PC-9 (cell line): ENCODE measurements around the gene CRYBB1. TPM values are rescaled to one million over a fixed set of nuclear protein-coding genes. Genes with fewer than 3 reads are reported as not detected.

Source experiments
- BruUV-seq: library from RNA; stranded (reverse); fragments of 400-500 nt; replicated peaks from 2 replicates; lab custom pipeline; 2021; lab: Mats Ljungman, UMichigan
- CTCF ChIA-PET: fragments of 300-600 bp; sonication (Branson Sonifier 250); formaldehyde crosslinking; loops from one replicate; lab custom pipeline; 2022; ENCODE audit warnings: antibody characterized with exemption; lab: Charles Lee
- POLR2A ChIA-PET: fragments of 300-600 bp; sonication (Branson Sonifier 250); formaldehyde crosslinking; loops from one replicate; lab custom pipeline; 2022; ENCODE audit warnings: antibody characterized with exemption; ENCODE audit not compliant: unreplicated experiment; lab: Charles Lee
- DNase-seq, 2 experiments: peaks; one replicate each; pipeline versions ENCODE4 v3.0.0 to v3.0.0-alpha.2; 2015 to 2022; ENCODE audit warnings: mixed read lengths in 1 of 2
- H2AFZ ChIP-seq: fragments of 200-600 bp; sonication (generic); 2 replicates; pipeline ENCODE4 v1.8.1; 2017; ENCODE audit warnings: antibody characterized with exemption
- H3F3A ChIP-seq: fragments of 200-600 bp; sonication (generic); 2 replicates; pipeline ENCODE4 v1.8.1; 2017; ENCODE audit warnings: antibody characterized with exemption, mild to moderate bottlenecking, low read depth; ENCODE audit not compliant: insufficient read depth
- H3K27ac ChIP-seq: fragments of 200-600 bp; sonication (generic); 2 replicates; pipeline ENCODE4 v1.6.1; 2016; ENCODE audit warnings: mixed run types
- H3K27me3 ChIP-seq: fragments of 200-600 bp; sonication (generic); 2 replicates; pipeline ENCODE4 v1.6.1; 2016; ENCODE audit warnings: low read depth, mixed run types; ENCODE audit not compliant: insufficient read depth
- H3K36me3 ChIP-seq: fragments of 200-600 bp; sonication (generic); 2 replicates; pipeline ENCODE4 v1.6.1; 2016; ENCODE audit warnings: low read depth, mixed run types
- H3K4me1 ChIP-seq: fragments of 200-600 bp; sonication (generic); replicated peaks from 2 replicates; pipeline ENCODE4 v1.6.1; 2016; ENCODE audit warnings: mixed run types; ENCODE audit not compliant: insufficient read depth
- H3K4me2 ChIP-seq: fragments of 200-600 bp; sonication (generic); 2 replicates; pipeline ENCODE4 v1.6.1; 2017; ENCODE audit warnings: mixed run types
- H3K4me3 ChIP-seq: fragments of 200-600 bp; sonication (generic); 2 replicates; pipeline ENCODE4 v1.6.1; 2016; ENCODE audit warnings: mixed run types
- H3K79me2 ChIP-seq: fragments of 200-600 bp; sonication (generic); 2 replicates; pipeline ENCODE4 v1.6.1; 2017; ENCODE audit warnings: low read depth, mixed run types
- H3K9me2 ChIP-seq: fragments of 200-600 bp; sonication (generic); 2 replicates; pipeline ENCODE4 v1.8.1; 2017; ENCODE audit warnings: mild to moderate bottlenecking; ENCODE audit not compliant: insufficient read depth
- H3K9me3 ChIP-seq: fragments of 200-600 bp; sonication (generic); 2 replicates; pipeline ENCODE4 v1.8.1; 2016; ENCODE audit warnings: low read depth; ENCODE audit not compliant: insufficient read depth
- H4K20me1 ChIP-seq: fragments of 200-600 bp; sonication (generic); 2 replicates; pipeline ENCODE4 v1.8.1; 2017; ENCODE audit not compliant: insufficient read depth
- EZH2 ChIP-seq: fragments of 200-600 bp; sonication (generic); IDR thresholded peaks from 2 replicates; pipeline ENCODE4 v1.8.0; 2017; ENCODE audit warnings: antibody characterized with exemption, low read depth
- intact Hi-C: fragments of 100-400 bp; cut with micrococcal nuclease; formaldehyde crosslinking; loops from one replicate; pipeline ENCODE4 v1.10.0; 2022; ENCODE audit not compliant: unreplicated experiment
- total RNA-seq: library from RNA; stranded (reverse); gene quantifications from 2 replicates; pipeline ENCODE4 v1.2.3, GENCODE V29; 2021
- TF ChIP-seq, protein P1 (sequence below): fragments of 200-600 bp; sonication (generic); conservative IDR thresholded peaks from 2 replicates; pipeline ENCODE4 v1.6.1; 2017; ENCODE audit warnings: mixed run types, antibody characterized with exemption, mild to moderate bottlenecking, moderate library complexity

CRYBB1 gene
- total RNA-seq, 1 experiment from 2014 or later, result not detected

DNA sequence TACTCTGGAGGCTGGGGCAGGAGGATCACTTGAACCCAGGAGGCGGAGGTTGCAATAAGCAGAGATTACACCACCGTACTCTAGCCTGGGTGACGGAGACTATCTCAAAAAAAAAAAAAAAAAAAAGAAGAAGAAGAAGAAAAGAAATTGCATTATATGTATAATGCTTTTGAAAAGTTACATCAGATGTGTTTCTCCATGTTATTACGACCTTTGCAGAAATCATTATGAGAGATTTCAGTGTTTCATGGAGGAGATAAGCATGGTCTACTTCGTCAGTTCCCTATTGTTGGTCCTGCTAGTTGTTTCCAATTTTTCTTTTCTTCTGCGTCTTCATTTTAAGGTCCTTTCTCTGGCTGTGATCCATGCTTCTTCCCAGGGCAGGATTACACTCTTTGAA, 42.5 kb upstream of the CRYBB1 start:
- H3F3A ChIP-seq, result 0 out of 2 replicates have a peak, but pooled peaks cover 4% of the 10 kb centered on the region
- no peak for TF ChIP-seq EZH2
- TF ChIP-seq, protein P1, sequence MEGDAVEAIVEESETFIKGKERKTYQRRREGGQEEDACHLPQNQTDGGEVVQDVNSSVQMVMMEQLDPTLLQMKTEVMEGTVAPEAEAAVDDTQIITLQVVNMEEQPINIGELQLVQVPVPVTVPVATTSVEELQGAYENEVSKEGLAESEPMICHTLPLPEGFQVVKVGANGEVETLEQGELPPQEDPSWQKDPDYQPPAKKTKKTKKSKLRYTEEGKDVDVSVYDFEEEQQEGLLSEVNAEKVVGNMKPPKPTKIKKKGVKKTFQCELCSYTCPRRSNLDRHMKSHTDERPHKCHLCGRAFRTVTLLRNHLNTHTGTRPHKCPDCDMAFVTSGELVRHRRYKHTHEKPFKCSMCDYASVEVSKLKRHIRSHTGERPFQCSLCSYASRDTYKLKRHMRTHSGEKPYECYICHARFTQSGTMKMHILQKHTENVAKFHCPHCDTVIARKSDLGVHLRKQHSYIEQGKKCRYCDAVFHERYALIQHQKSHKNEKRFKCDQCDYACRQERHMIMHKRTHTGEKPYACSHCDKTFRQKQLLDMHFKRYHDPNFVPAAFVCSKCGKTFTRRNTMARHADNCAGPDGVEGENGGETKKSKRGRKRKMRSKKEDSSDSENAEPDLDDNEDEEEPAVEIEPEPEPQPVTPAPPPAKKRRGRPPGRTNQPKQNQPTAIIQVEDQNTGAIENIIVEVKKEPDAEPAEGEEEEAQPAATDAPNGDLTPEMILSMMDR, result no peak
- no peaks in the 10 kb centered on the region for H3K79me2 ChIP-seq
- H3K27ac ChIP-seq, result no peak overlapping the region
- H3K4me2 ChIP-seq, result no peak overlapping the region
- no peak for DNase-seq
- H3K4me3 ChIP-seq, result no peak overlapping the region
- ChIA-PET POLR2A (interaction anchor here (0.6 kb wide), 1 partner anchor 178 kb away, joined by 4 read pairs; no protein-coding TSS in a partner anchor), CTCF (no interaction called here)
- H4K20me1 ChIP-seq, result no peaks in the 10 kb centered on the region
- intact Hi-C loops, result no loop called here
- H3K4me1 ChIP-seq, result peaks cover 10% of the 10 kb centered on the region
- no peaks in the 10 kb centered on the region for H3K9me2 ChIP-seq
- no peak overlapping the region for H2AFZ ChIP-seq
- no peaks in the 10 kb centered on the region for H3K27me3 ChIP-seq
- no peaks in the 10 kb centered on the region for H3K9me3 ChIP-seq
- no TSS peak for BruUV-seq
- no peaks in the 10 kb centered on the region for H3K36me3 ChIP-seq

GRCh38 chr22:26658671-26659478, 41.0 kb upstream of the CRYBB1 start:
- Histone ChIP-seq H3K4me1 (peaks cover 10% of the 10 kb centered on the region), H3K27me3 (peaks cover 4% of the 10 kb centered on the region; the same call in 1 of the 2 replicates), H3K4me3 (peak overlapping the region; percentile 36; the same call in 1 of the 2 replicates), H3K4me2 (peak overlapping the region; percentile 57), H4K20me1 (no peaks in the 10 kb centered on the region), H3F3A (0 out of 2 replicates have a peak, but pooled peaks cover 4% of the 10 kb centered on the region), H3K9me2 (no peaks in the 10 kb centered on the region), H3K36me3 (no peaks in the 10 kb centered on the region), H3K9me3 (no peaks in the 10 kb centered on the region), H3K27ac (peak overlapping the region; percentile 11; the same call in 1 of the 2 replicates), H3K79me2 (no peaks in the 10 kb centered on the region), H2AFZ (peak overlapping the region; percentile 26; the same call in 1 of the 2 replicates)
- ChIA-PET CTCF (no interaction called here), POLR2A (interaction anchor here (0.6 kb wide), 1 partner anchor 1864 kb away, joined by 4 read pairs; no protein-coding TSS in a partner anchor)
- intact Hi-C loops, result no loop called here
- no peak for TF ChIP-seq EZH2
- TF ChIP-seq, protein P1, result no peak
- no TSS peak for BruUV-seq
- DNase-seq, result peak; percentile 68 to 86

- H3K27ac ChIP-seq, result no peak overlapping the region
- H3K4me3 ChIP-seq, result peak overlapping the region; percentile 36; the same call in 1 of the 2 replicates
- ChIA-PET POLR2A (no interaction called here), CTCF (no interaction called here)
- peaks cover 10% of the 10 kb centered on the region; the same call in 1 of the 2 replicates for H3K27me3 ChIP-seq
- peak overlapping the region; percentile 26; the same call in 1 of the 2 replicates for H2AFZ ChIP-seq
- TF ChIP-seq, protein P1, result no peak
- TF ChIP-seq EZH2, result no peak
- H3K36me3 ChIP-seq, result no peaks in the 10 kb centered on the region
- BruUV-seq, result no TSS peak
- 0 out of 2 replicates have a peak, but pooled peaks cover 4% of the 10 kb centered on the region for H3F3A ChIP-seq
- DNase-seq, result no peak
- peak overlapping the region; percentile 57 for H3K4me2 ChIP-seq
- no peaks in the 10 kb centered on the region for H3K9me2 ChIP-seq
- intact Hi-C loops, result no loop called here
- H4K20me1 ChIP-seq, result no peaks in the 10 kb centered on the region
- H3K9me3 ChIP-seq, result no peaks in the 10 kb centered on the region
- peaks cover 10% of the 10 kb centered on the region for H3K4me1 ChIP-seq
- no peaks in the 10 kb centered on the region for H3K79me2 ChIP-seq
Measured at GRCh38 chr22:26658161-26658560, 40.3 kb upstream of the CRYBB1 start.
